RCC 7860 (cell line): ENCODE data around the gene PACS1.
A peak's percentile ranks its signal among the peaks of the same experiment; 100 is the strongest.

ENCODE experiments used
- DNase-seq: peaks from one replicate; pipeline ENCODE4 v3.0.0-alpha.2; 2015; ENCODE audit warnings: low spot score
- FAIRE-seq: peaks from 2 replicates; lab custom pipeline; 2012; peaks lifted over from hg19 to GRCh38; lab: Jason Lieb, UNC

The PACS1 gene

DNA sequence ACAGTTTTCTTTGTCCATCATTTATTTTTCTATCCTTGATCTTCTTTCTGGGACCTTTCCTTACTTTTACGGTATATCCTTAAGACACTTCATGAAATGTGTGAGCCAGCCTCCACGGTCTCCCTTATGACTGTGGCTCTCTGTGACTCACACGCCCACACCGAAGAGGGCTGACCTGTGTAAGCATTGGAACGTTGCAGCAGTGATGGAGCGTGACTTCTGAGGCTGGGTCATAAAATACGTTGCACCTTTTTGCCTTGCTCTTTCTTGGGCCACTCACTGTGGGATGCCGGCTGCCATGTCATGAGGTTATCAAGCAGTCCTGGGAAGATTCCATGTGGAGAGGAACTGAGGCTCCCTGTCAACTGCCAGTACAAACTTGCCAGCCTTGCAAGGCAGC is 102.1 kb downstream of the PACS1 start:
- DNase-seq, result peak; percentile 87
- peak; percentile 95 for FAIRE-seq

DNA sequence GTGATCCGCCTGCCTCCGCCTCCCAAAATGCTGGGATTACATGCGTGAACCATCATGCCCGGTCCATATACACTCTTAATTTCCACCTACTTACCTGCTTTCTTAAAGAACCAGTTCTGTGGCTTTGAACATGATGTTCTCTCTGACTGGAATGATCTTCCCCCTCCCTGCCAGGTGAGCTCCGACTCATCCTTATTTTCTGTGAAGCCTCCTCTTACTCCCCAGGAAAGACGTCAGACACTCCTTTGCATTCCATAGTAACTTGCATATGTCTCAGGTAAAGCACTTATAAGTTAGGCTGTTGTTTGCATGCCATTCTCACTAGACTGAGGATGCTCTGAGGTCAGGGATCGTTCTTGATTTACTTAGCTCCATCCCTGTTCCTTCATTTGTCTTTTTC is 106.6 kb downstream of the PACS1 start:
- no peak for DNase-seq
- FAIRE-seq, result no peak

DNA sequence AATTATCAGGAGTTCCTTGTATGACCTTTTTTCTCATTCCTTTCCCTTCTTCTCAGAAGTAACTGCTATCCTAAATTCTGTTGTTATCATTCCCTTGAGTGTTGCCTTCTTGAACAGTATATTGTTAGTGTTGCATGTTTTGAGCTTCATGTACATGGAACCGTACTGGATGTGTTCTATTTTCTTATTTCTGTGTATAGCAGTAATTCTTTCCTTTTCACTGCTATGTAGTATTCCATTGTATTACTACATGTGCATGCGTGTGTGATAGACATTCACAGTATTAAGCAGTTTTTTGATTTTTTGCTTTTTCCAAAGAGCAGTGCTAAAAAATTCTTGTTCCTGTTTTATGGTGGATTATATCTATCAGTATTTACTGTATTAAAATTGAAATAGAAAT is 108.1 kb downstream of the PACS1 start:
- no peak for FAIRE-seq
- no peak for DNase-seq

DNA sequence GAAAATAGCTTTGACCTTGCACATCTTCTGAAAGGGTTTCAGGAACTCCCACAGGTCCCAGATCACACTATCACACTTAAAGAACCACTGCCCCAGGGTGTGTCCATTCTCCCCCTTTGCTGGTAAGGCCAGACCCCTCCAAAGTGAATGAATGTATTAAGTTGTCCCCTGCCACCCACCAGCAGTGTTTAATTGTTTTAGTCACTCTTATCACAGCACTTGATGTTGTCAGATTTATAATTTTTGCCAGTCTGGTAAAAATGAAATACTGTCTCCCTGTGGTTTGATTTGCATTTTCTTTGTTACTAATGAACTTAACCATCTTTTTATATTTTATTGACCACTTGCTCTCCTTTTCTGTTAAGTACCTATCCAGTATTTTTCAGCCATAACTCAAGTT is 108.8 kb downstream of the PACS1 start:
- DNase-seq (no peak), FAIRE-seq (no peak)

DNA sequence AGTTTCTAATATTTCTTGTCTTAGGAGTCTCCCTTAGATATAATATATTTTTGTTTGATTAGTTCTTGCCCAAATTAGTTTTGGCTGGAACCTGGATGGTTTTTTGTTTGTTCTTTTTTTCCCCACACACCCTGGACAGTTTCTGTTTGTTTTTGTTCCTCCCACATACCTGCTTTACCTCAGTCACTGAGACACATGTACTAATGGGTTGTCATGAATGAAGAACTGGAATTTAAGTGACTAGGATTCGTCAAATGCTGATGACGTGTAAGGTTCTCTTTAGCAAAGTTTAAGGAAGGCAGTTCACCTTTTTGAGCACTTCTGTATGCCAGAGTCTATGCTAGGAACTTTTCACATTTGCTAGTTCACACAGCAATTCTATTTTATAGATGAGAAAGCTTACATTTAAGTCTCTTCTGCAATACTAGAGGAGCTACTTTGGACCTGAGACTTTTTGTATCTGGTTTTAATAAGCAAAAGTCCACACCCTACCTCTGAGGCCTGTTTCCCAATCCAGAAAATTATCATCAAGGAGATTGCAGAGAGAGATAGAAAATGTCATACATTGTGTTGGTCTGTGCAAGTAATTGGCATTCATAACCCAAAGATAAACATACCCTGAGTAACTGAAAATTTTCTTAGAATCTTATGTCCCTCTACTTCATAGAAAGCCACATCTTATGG is 111.7 kb downstream of the PACS1 start:
- DNase-seq (no peak), FAIRE-seq (no peak)

- FAIRE-seq, result no peak
- DNase-seq, result no peak
Measured at GRCh38 chr11:66183494-66184048, 113.5 kb downstream of the PACS1 start.

GRCh38 chr11:66184728-66185127 is 114.7 kb downstream of the PACS1 start:
- FAIRE-seq, result no peak
- DNase-seq, result no peak

DNA sequence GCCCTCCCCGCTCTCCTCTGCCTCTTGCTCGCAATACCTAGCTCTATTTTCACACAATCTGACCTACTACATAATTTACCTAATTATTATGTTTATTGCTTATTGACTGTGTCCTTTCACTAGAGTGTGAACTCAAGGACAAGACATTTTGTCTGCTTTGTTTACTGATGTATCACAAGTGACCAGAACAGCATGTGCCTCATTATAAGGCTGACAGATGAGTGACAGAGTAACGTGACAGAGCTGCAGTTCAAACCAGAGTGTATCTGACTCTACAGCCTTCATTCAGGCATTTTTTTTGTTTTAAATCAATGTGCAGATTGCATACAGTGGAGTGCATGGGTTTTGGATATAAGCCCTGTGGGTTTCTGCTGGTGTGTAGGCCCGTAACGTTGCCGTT is 116.4 kb downstream of the PACS1 start:
- FAIRE-seq (no peak), DNase-seq (no peak)

DNA sequence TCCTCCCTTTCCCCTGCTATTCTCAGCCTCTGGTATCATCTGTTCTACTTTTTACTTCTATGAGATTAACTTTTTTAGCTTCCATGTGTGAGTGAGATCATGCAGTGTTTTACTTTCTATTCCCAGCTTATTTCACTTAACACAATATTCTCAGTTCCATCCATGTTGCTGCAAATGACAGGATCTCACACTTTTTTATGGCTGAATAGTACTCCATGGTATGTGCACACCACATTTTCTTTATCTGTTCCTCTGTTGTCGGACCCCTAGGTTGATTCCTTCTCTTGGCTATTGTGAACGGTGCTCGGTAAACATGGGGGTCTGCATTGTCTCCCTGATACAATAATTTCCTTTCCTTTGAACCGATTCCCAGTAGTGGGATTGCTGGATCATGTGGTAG is 117.4 kb downstream of the PACS1 start:
- no peak for FAIRE-seq
- DNase-seq, result no peak

GRCh38 chr11:66188580-66188979 is 118.5 kb downstream of the PACS1 start:
- peak; percentile 39 for DNase-seq
- FAIRE-seq, result peak; percentile 7

DNA sequence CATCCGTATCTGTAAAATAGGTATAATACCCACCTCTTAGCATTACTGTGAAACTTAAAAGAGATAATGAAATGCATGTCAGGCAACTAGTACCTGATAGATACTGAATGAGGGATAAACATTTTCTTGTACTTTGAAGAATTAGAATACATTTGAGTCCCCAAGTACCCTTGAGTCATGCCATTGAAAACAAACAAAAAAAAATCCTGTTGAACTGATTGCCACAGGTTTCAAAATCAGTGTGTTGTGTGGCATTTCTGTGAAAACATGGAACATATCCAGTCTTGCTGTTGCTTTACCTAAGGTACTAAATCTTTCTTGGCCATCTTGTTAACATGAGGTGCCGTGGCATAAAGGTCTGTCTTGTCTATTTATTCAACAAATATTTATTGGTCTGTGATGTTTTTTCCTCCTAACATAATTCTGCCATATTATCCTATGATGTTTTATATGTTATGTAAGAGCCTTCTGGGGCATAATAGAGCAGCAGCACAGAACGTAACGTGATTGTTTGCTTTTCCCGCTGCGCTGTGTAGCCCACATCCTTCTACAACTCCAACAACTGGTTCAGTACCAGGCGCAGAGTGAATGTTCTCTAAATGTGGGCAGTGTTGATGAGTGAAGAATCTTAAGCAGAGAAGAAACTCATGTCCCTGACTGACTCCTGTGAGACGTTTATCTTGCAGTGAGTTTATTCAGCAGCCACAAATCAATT is 119.1 kb downstream of the PACS1 start:
- DNase-seq, result no peak

DNA sequence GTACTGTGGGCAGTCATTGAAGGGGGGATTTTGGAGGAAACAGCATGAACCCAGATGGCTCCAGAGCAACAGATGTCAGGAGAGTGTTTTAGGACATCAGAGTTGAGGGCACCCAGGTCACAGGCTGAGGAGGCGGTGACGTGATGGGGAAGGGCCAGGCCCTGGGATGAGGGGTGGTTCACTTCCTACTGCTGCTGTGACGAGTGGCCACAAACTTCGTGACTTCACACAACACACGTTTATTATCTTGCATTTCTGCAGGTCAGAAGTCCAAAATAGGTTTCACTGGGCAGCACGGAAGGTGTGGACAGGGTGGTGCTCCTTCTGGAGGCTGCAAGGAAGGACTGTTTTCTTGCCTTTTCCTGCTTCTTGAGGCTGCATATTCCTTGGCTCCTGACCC is 120.7 kb downstream of the PACS1 start:
- DNase-seq (no peak), FAIRE-seq (no peak)

More for the DNA sequence above, 119.1 kb downstream of the PACS1 start:
- no peak for FAIRE-seq

DNA sequence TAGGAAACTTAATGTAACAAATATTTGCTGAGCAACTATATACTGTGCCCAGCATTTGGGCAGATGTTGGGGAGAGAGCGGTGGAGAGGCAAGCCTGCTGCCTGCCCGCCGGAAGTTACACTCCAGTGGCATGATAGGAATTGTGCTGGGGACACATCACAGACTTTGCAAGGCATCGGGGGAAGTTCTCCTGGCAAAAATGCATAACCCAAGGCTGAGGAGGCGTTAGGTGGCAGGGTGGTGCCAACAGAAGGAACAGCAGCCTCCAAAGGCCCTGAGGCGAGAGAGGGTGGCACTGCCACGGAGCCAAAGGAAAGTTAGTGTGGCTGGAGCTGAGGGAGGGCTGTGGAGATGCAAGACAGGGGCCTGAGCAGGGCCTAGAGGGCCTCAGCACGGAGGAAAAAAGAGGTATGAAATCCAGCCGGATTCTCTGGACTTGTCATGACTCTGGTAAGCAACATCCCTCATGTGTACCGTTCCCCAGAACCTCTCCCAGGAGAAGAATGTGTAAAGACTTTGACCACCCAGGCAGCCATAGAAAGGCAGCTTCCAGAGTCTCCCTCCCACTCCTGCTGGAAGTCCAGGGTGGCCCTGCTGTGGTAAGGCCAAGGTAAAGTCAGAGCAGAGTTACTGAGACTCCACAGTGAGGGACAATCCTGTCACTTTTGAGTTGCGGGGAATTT is 122.2 kb downstream of the PACS1 start:
- FAIRE-seq (no peak), DNase-seq (no peak)

DNA sequence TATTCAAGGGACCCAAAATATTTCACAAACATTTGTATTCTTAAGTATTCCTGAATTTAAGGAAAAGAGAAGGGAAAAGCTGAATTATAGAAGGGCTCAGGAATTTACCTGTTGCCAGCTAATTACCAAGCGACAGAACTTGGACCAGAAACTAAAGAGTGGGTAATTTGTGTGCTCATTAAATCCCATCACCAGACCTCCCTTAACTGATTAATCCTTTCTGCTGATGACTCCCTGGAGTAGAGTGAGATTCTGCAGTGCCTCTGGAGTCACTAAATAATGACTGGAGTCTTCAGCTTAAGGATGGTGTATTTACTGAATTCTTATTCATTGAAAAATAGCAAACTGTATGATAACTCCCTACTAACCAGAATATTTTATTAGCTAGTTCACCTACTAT is 124.3 kb downstream of the PACS1 start:
- FAIRE-seq (no peak), DNase-seq (no peak)

DNA sequence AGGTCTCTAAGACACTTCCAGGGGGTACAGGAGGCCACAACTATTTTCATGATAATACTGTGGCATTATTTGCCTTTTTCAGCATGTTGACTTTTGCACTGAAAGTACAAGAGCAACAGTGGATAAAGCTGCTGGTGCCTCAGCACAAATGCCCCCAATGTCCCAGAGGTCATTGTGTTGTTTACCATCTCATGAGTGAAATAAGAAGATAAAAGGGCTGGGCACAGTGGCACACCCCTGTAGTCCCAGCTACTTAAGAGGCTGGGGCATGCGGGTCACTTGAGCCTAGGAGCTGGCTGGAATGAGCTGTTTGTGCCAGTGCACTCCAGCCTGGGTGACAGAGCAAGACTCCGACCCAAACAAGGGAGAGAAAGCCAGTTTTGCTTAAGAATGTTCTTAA is 125.8 kb downstream of the PACS1 start:
- DNase-seq, result no peak
- no peak for FAIRE-seq

DNA sequence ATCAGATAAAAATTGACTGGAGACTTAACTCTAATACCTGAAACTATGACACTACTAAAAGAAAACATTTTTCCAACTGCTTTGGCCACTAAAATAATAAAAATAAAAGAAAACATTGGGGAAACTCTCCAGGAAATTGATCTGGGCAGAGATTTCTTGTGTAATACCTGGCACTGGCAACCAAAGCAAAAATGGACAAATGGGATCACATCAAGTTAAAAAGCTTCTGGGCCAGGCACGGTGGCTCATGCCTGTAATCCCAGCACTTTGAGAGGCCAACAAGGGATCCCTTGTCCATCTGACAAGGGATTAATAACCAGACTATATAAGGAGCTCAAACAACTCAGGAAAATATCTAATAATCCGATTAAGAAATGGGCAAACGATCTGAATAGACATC is 133.8 kb downstream of the PACS1 start:
- DNase-seq, result no peak
- no peak for FAIRE-seq

- DNase-seq (no peak), FAIRE-seq (no peak)
Measured at GRCh38 chr11:66204412-66204811, 134.3 kb downstream of the PACS1 start.

DNA sequence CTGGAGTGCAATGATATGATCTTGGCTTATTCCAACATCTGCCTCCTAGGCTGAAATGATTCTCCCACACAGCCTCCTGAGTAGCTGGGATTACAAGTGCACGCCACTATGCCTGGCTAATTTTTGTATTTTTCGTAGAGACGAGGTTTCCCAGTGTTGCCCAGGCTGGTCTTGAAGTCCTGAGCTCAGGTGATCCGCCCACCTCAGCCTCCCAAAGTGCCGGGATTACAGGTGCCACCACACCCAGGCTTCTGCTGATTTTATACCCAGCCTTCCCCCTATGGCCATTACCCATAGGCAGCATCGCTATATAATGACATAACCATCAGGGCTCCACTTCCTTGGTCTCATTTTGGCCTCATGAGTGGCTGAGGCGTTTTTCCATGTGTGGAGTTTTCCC is 137.7 kb downstream of the PACS1 start:
- FAIRE-seq (no peak), DNase-seq (no peak)

DNA sequence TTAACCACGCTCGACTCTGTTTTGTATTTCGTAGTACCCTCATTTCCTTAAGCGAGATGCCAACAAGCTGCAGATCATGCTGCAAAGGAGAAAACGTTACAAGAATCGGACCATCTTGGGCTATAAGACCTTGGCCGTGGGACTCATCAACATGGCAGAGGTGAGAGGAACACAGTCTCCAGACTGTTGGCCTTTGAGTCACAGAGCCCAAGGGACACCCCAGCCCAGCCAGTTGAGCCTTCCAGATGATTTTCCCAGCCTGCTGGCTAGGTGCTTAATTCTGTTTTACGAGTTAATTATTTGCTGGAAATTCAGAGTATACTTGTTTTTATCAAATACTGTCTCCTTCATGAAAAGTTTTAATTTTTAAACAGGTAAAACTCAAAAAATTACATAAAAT is 141.0 kb downstream of the PACS1 start:
- DNase-seq (no peak), FAIRE-seq (no peak)

DNA sequence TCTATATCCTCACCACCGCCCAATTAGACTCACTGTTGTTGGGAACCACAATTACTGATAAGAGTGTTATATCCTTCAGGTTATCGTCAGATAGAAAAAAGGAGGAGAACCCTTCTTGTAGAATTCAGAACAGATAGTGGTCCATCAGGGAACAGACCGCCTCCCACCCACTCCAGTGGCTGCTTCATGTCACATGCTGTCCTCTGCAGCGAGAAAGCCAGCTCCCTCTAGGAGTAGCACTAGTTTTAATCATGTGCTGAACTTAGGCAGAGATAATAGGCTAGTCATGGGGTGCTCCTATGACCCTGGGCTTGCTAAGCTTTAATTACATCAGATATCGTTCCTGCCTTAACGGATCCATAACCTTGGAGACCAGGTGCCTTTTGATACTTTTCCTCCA is 146.8 kb downstream of the PACS1 start:
- no peak for DNase-seq

GRCh38 chr11:66218036-66218435 is 148.0 kb downstream of the PACS1 start:
- FAIRE-seq, result no peak

More for the DNA sequence above, 146.8 kb downstream of the PACS1 start:
- FAIRE-seq, result no peak

More at GRCh38 chr11:66218036-66218435, 148.0 kb downstream of the PACS1 start:
- DNase-seq, result no peak
